ENCODE data around the gene KPNB1. TPM values are rescaled to one million over a fixed set of nuclear protein-coding genes. Genes with fewer than 3 reads are reported as not detected.
"Not testable (repeated sequence)": the region's sequence is repeated elsewhere in the genome, so short reads cannot be mapped to it uniquely, and the experiment has no call there.

Gene KPNB1
- total and polyA plus RNA-seq, 2 of the 4 experiments (the other 2 are of a cell fraction) = 206 to 1,082 TPM

- intact Hi-C loops (cut with micrococcal nuclease) = no loop called here
- no peak overlapping the region for H4K91ac ChIP-seq (ENCODE audit: insufficient read depth, low read depth, low read length)
- H2AK5ac ChIP-seq (ENCODE audit: low read depth, low read length) = no peak overlapping the region
- no peak overlapping the region for H3K14ac ChIP-seq (replicated peaks; ENCODE audit: low read depth, low read length)
- dilution Hi-C loops (cut with HindIII; ENCODE audit: low sequenced_read_pairs, unreplicated experiment) = no loop called here
- H3K4me2 ChIP-seq (ENCODE audit: low read depth, low read length) = no peak overlapping the region
- H3K9ac ChIP-seq (ENCODE audit: low read depth, low read length) = no peak overlapping the region
- no peak overlapping the region for H3K27ac ChIP-seq (ENCODE audit: insufficient read depth, low read length)
- H3K23ac ChIP-seq (ENCODE audit: low read depth, low read length) = no peak overlapping the region
- no peak overlapping the region for H2BK15ac ChIP-seq (ENCODE audit: low read depth, low read length)
- TF ChIP-seq MAFK (IDR thresholded peaks at IDR 0.05; ENCODE audit: low read depth, low read length) (peak; percentile 76), RAD21 (IDR thresholded peaks at IDR 0.05; ENCODE audit: low read length) (no peak)
- peaks cover 10% of the 10 kb centered on the region for H3K9me1 ChIP-seq (ENCODE audit: insufficient read depth, low read length)
- no peak overlapping the region for H2AFZ ChIP-seq (replicated peaks; ENCODE audit: low read length, poor library complexity)
- no peak overlapping the region for H4K8ac ChIP-seq (ENCODE audit: low read depth in 2 of 2, low read length in 2 of 2)
- H2AK9ac ChIP-seq (replicated peaks; ENCODE audit: low read depth, low read length, poor library complexity) = no peak overlapping the region
- BruUV-seq (replicated peaks) = no TSS peak
- H3K9me3 ChIP-seq (ENCODE audit: control insufficient read depth, insufficient read depth, low read length) = no peaks in the 10 kb centered on the region
- peaks cover 51% of the 10 kb centered on the region for H3K36me3 ChIP-seq (ENCODE audit: control insufficient read depth, insufficient read depth, low read length)
- no peak overlapping the region for H2BK20ac ChIP-seq (ENCODE audit: low read depth, low read length)
- ChIA-PET CTCF (no interaction called here), POLR2A (ENCODE audit: unreplicated experiment) (interaction anchor here (0.6 kb wide), 1 partner anchor 68 kb away, joined by 3 read pairs; no protein-coding TSS in a partner anchor)
- no peak overlapping the region for H4K5ac ChIP-seq (ENCODE audit: low read depth, low read length)
- no peak overlapping the region for H3K56ac ChIP-seq (ENCODE audit: extremely low read depth, insufficient read depth, low read length)
- H3K79me1 ChIP-seq (ENCODE audit: low read depth in 1 of 2, low read length in 2 of 2) = peaks cover 26 to 43% of the 10 kb centered on the region in 2 experiments
- no peak for DNase-seq
- H4K20me1 ChIP-seq (ENCODE audit: insufficient read depth, low read length) = peaks cover 43% of the 10 kb centered on the region
- WGBS, 2 experiments (ENCODE audit: extremely low coverage in 2 of 2, insufficient read length in 1 of 2) = no CpG with 5 or more reads among the region's 2 CpGs
- H3K4me1 ChIP-seq (ENCODE audit: control insufficient read depth, insufficient read depth, low read length) = peaks cover 15% of the 10 kb centered on the region
- no peak overlapping the region for H2BK5ac ChIP-seq (ENCODE audit: low read depth, low read length, poor library complexity, severe bottlenecking)
- no peak overlapping the region for H3K4me3 ChIP-seq (ENCODE audit: insufficient read depth, low read depth, low read length)
- H2BK120ac ChIP-seq (ENCODE audit: low read depth, low read length) = no peak overlapping the region
- H3K4ac ChIP-seq (ENCODE audit: low read depth, low read length) = no peak overlapping the region
- in situ Hi-C loops (cut with MboI; ENCODE audit: low sequenced_read_pairs) = no loop called here
- H3K18ac ChIP-seq (ENCODE audit: low read depth, low read length) = no peak overlapping the region
- ATAC-seq (ENCODE audit: low read depth) = no peak
- H3K27me3 ChIP-seq (ENCODE audit: control insufficient read depth, insufficient read depth, low read length) = no peaks in the 10 kb centered on the region
Measured at GRCh38 chr17:47682138-47682537, 32.4 kb downstream of the KPNB1 start.

- H4K8ac ChIP-seq (ENCODE audit: low read depth in 2 of 2, low read length in 2 of 2); intact Hi-C loops (cut with micrococcal nuclease); H2AK9ac ChIP-seq (replicated peaks; ENCODE audit: low read depth, low read length, poor library complexity); dilution Hi-C loops (cut with HindIII; ENCODE audit: low sequenced_read_pairs, unreplicated experiment); H3K23ac ChIP-seq (ENCODE audit: low read depth, low read length); in situ Hi-C loops (cut with MboI; ENCODE audit: low sequenced_read_pairs); H2AK5ac ChIP-seq (ENCODE audit: low read depth, low read length); H2BK5ac ChIP-seq (ENCODE audit: low read depth, low read length, poor library complexity, severe bottlenecking); DNase-seq; ATAC-seq (ENCODE audit: low read depth); H2AFZ ChIP-seq (replicated peaks; ENCODE audit: low read length, poor library complexity); H3K9me3 ChIP-seq (ENCODE audit: control insufficient read depth, insufficient read depth, low read length); H3K27me3 ChIP-seq (ENCODE audit: control insufficient read depth, insufficient read depth, low read length); H3K4me2 ChIP-seq (ENCODE audit: low read depth, low read length); H2BK15ac ChIP-seq (ENCODE audit: low read depth, low read length); H4K5ac ChIP-seq (ENCODE audit: low read depth, low read length); H3K4ac ChIP-seq (ENCODE audit: low read depth, low read length); H4K91ac ChIP-seq (ENCODE audit: insufficient read depth, low read depth, low read length); H3K27ac ChIP-seq (ENCODE audit: insufficient read depth, low read length); H3K4me3 ChIP-seq (ENCODE audit: insufficient read depth, low read depth, low read length); H3K14ac ChIP-seq (replicated peaks; ENCODE audit: low read depth, low read length); H3K18ac ChIP-seq (ENCODE audit: low read depth, low read length); H2BK120ac ChIP-seq (ENCODE audit: low read depth, low read length); H3K9ac ChIP-seq (ENCODE audit: low read depth, low read length); H2BK20ac ChIP-seq (ENCODE audit: low read depth, low read length); H3K56ac ChIP-seq (ENCODE audit: extremely low read depth, insufficient read depth, low read length): not testable (repeated sequence)
- peaks cover 22 to 45% of the 10 kb centered on the region in 2 experiments for H3K79me1 ChIP-seq (ENCODE audit: low read depth in 1 of 2, low read length in 2 of 2)
- CTCF ChIA-PET = interaction anchor here (1.0 kb wide), 1 partner anchor 9 kb away, joined by 3 read pairs; no protein-coding TSS in a partner anchor
- peaks cover 47% of the 10 kb centered on the region for H3K36me3 ChIP-seq (ENCODE audit: control insufficient read depth, insufficient read depth, low read length)
- POLR2A ChIA-PET (ENCODE audit: unreplicated experiment) = interaction anchor here (0.6 kb wide), 1 partner anchor 68 kb away, joined by 3 read pairs; no protein-coding TSS in a partner anchor
- H4K20me1 ChIP-seq (ENCODE audit: insufficient read depth, low read length) = peaks cover 49% of the 10 kb centered on the region
- BruUV-seq (replicated peaks) = TSS peak; percentile 89
- peaks cover 14% of the 10 kb centered on the region for H3K9me1 ChIP-seq (ENCODE audit: insufficient read depth, low read length)
- peaks cover 18% of the 10 kb centered on the region for H3K4me1 ChIP-seq (ENCODE audit: control insufficient read depth, insufficient read depth, low read length)
- WGBS, 2 experiments (ENCODE audit: extremely low coverage in 2 of 2, insufficient read length in 1 of 2) = no CpG with 5 or more reads among the region's 4 CpGs
Measured at GRCh38 chr17:47682727-47683126, 33.0 kb downstream of the KPNB1 start.

Measured in IMR-90 (cell line).